PC-3 (cell line): ENCODE measurements around the gene GPR68.
"Not testable (repeated sequence)": the region's sequence is repeated elsewhere in the genome, so short reads cannot be mapped to it uniquely, and the experiment has no call there.

Experiments used
- CTCF ChIP-seq: fragments of 300-600 bp; sonication (generic); conservative IDR thresholded peaks from 2 replicates; pipeline ENCODE4 v1.5.1; 2017; ENCODE audit warnings: antibody characterized with exemption, low read depth, mild to moderate bottlenecking, low read length
- EZH2 ChIP-seq: fragments of 300-600 bp; sonication (generic); IDR thresholded peaks from one replicate; pipeline ENCODE4 v1.6.1; 2017; ENCODE audit warnings: antibody characterized with exemption, mild to moderate bottlenecking, low read length; ENCODE audit not compliant: unreplicated experiment
- EZH2phosphoT487 ChIP-seq: fragments of 300-600 bp; sonication (generic); IDR thresholded peaks from 2 replicates; pipeline ENCODE4 v1.6.1; 2018; ENCODE audit warnings: mild to moderate bottlenecking, antibody characterized with exemption, low read length, borderline replicate concordance

DNA sequence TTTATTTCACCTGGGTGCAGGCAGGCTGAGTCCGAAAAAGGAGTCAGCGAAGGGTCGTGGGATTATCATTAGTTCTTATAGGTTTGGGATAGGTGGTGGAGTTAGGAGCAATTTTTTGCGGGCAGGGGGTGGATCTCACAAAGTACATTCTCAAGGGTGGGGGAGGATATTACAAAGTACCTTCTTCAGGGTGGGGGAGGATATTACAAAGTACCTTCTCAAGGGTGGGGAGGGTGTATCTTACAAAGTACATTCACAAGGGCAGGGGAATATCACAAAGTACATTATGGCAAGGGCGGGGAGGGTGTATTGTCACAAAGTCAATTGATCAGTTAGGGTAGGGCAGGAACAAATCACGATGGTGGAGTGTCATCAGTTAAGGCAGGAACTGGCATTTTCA, 43.7 kb downstream of the GPR68 start:
- not testable (repeated sequence) for TF ChIP-seq EZH2, CTCF, EZH2phosphoT487
